ENCODE results near the gene CYP2A13.
A peak's percentile ranks its signal among the peaks of the same experiment; 100 is the strongest.
"Not testable (repeated sequence)": the region's sequence is repeated elsewhere in the genome, so short reads cannot be mapped to it uniquely, and the experiment has no call there.

The CYP2A13 gene

DNA sequence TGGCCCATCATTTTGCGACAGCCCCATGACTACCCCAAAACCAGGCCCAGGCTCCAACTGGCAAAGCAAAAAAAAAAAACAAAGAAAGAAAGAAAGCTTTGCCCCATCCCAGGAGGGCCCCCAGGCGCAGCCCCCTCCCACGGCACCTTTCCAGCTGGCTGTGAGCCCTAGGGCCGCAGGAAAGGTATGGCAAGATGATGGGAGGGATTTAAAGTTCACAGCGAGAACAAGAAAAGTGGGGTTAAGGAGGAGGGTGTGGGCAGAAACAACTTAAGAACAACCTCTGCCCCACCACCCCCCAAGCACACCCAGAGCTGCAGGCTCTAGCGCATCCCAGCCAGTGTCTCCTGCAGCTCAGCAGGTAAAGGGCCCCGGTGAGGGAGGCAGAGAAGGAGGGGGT is 25.9 kb downstream of the CYP2A13 start, which contains the start of gene CYP2F1:
Gene CYP2F1 (plus strand): TSS at position 301 of the 400 bp plus-strand sequence. CDS start 1,757 bp downstream, outside the sequence.
- H3K14ac ChIP-seq (ENCODE audit: low read length) = no peak within 1 kb of the TSS
- H3K9me3 ChIP-seq (replicated peaks in 1 of 2; ENCODE audit: control insufficient read depth in 2 of 2, insufficient read depth in 1 of 2, low read depth in 1 of 2, low read length in 2 of 2) = peaks cover 0 to 16% of the 10 kb centered on the region in 2 donors
- H3K36me3 ChIP-seq (replicated peaks in 1 of 2; ENCODE audit: control insufficient read depth in 2 of 2, insufficient read depth in 2 of 2, low read length in 2 of 2) = no peaks in the 10 kb centered on the region
- no peak within 1 kb of the TSS for H4K8ac ChIP-seq (ENCODE audit: low read depth, low read length)
- H3K4me3 ChIP-seq (ENCODE audit: low read length in 2 of 2) = no peak within 1 kb of the TSS
- H2BK15ac ChIP-seq (ENCODE audit: low read length) = no peak within 1 kb of the TSS
- no peak within 1 kb of the TSS for H3K4me2 ChIP-seq (ENCODE audit: insufficient read depth, low read length, poor library complexity, severe bottlenecking)
- no peak within 1 kb of the TSS for H2BK5ac ChIP-seq (ENCODE audit: low read length)
- no peak within 1 kb of the TSS for H3K23ac ChIP-seq (ENCODE audit: low read depth, low read length, poor library complexity)
- no peak within 1 kb of the TSS for H3K4ac ChIP-seq (ENCODE audit: low read length)
- H3K9ac ChIP-seq (ENCODE audit: low read depth, low read length, poor library complexity) = no peak within 1 kb of the TSS
- H4K91ac ChIP-seq (ENCODE audit: low read depth, low read length, poor library complexity) = no peak within 1 kb of the TSS
- H3K79me1 ChIP-seq (ENCODE audit: low read depth, low read length) = no peaks in the 10 kb centered on the region
- H2AFZ ChIP-seq (ENCODE audit: low read length) = no peak within 1 kb of the TSS
- H3K4me1 ChIP-seq (ENCODE audit: control insufficient read depth in 2 of 2, insufficient read depth in 1 of 2, low read depth in 1 of 2, low read length in 2 of 2) = no peaks in the 10 kb centered on the region
- WGBS, 2 donors (ENCODE audit: extremely low coverage in 2 of 2, insufficient read length in 2 of 2, insufficient replicate concordance in 1 of 2) = no CpG with 5 or more reads among the region's 7 CpGs
- no peaks in the 10 kb centered on the region for H3K27me3 ChIP-seq (ENCODE audit: control insufficient read depth in 3 of 3, insufficient read depth in 3 of 3, low read depth in 1 of 3, low read length in 3 of 3)
- H3K27ac ChIP-seq (replicated peaks; ENCODE audit: low read length) = no peak within 1 kb of the TSS
- no peak within 1 kb of the TSS for H2BK120ac ChIP-seq (ENCODE audit: low read depth, low read length)
- no peak within 1 kb of the TSS for H3K18ac ChIP-seq (ENCODE audit: low read length)
- no peak for DNase-seq (ENCODE audit: low spot score)
- H2BK12ac ChIP-seq (ENCODE audit: low read length) = no peak within 1 kb of the TSS
- H2AK5ac ChIP-seq (ENCODE audit: low read depth, low read length) = no peak within 1 kb of the TSS

DNA sequence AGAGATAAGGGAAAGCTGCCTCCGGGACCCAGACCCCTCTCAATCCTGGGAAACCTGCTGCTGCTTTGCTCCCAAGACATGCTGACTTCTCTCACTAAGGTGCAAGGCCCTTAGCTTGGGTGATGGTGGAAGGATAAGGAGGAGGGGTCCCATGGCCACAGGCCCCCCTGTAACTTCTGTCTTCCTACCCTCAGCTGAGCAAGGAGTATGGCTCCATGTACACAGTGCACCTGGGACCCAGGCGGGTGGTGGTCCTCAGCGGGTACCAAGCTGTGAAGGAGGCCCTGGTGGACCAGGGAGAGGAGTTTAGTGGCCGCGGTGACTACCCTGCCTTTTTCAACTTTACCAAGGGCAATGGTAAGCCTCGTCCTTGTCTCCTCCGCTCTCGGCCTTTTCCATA is 28.0 kb downstream of the CYP2A13 start:
- H3K27me3 ChIP-seq (ENCODE audit: control insufficient read depth in 3 of 3, insufficient read depth in 3 of 3, low read depth in 1 of 3, low read length in 3 of 3) = no peaks in the 10 kb centered on the region
- no peak overlapping the region for H2BK15ac ChIP-seq (ENCODE audit: low read length)
- H3K4me2 ChIP-seq (ENCODE audit: insufficient read depth, low read length, poor library complexity, severe bottlenecking) = no peak overlapping the region
- no peak overlapping the region for H4K8ac ChIP-seq (ENCODE audit: low read depth, low read length)
- H3K4me3 ChIP-seq (ENCODE audit: low read length in 2 of 2) = no peak overlapping the region
- no CpG with 5 or more reads among the region's 8 CpGs for WGBS, 2 donors (ENCODE audit: extremely low coverage in 2 of 2, insufficient read length in 2 of 2, insufficient replicate concordance in 1 of 2)
- H2AFZ ChIP-seq (ENCODE audit: low read length) = no peak overlapping the region
- H4K91ac ChIP-seq (ENCODE audit: low read depth, low read length, poor library complexity) = no peak overlapping the region
- H2AK5ac ChIP-seq (ENCODE audit: low read depth, low read length) = no peak overlapping the region
- H3K9ac ChIP-seq (ENCODE audit: low read depth, low read length, poor library complexity) = no peak overlapping the region
- H3K4ac ChIP-seq (ENCODE audit: low read length) = no peak overlapping the region
- no peak overlapping the region for H3K23ac ChIP-seq (ENCODE audit: low read depth, low read length, poor library complexity)
- no peaks in the 10 kb centered on the region for H3K36me3 ChIP-seq (replicated peaks in 1 of 2; ENCODE audit: control insufficient read depth in 2 of 2, insufficient read depth in 2 of 2, low read length in 2 of 2)
- no peak overlapping the region for H2BK12ac ChIP-seq (ENCODE audit: low read length)
- H2BK120ac ChIP-seq (ENCODE audit: low read depth, low read length) = no peak overlapping the region
- no peak overlapping the region for H3K18ac ChIP-seq (ENCODE audit: low read length)
- no peak overlapping the region for H3K27ac ChIP-seq (replicated peaks; ENCODE audit: low read length)
- H3K14ac ChIP-seq (ENCODE audit: low read length) = no peak overlapping the region
- H2BK5ac ChIP-seq (ENCODE audit: low read length) = no peak overlapping the region
- peaks cover 0 to 16% of the 10 kb centered on the region in 2 donors for H3K9me3 ChIP-seq (replicated peaks in 1 of 2; ENCODE audit: control insufficient read depth in 2 of 2, insufficient read depth in 1 of 2, low read depth in 1 of 2, low read length in 2 of 2)
- DNase-seq (ENCODE audit: low spot score) = no peak
- H3K4me1 ChIP-seq (ENCODE audit: control insufficient read depth in 2 of 2, insufficient read depth in 1 of 2, low read depth in 1 of 2, low read length in 2 of 2) = no peaks in the 10 kb centered on the region
- no peaks in the 10 kb centered on the region for H3K79me1 ChIP-seq (ENCODE audit: low read depth, low read length)

GRCh38 chr19:41120929-41121911 is 33.0 kb downstream of the CYP2A13 start:
- not testable (repeated sequence) for H2BK12ac ChIP-seq (ENCODE audit: low read length); H3K9ac ChIP-seq (ENCODE audit: low read depth, low read length, poor library complexity); H3K79me1 ChIP-seq (ENCODE audit: low read depth, low read length); H4K8ac ChIP-seq (ENCODE audit: low read depth, low read length); H4K91ac ChIP-seq (ENCODE audit: low read depth, low read length, poor library complexity); H3K9me3 ChIP-seq (replicated peaks in 1 of 2; ENCODE audit: control insufficient read depth in 2 of 2, insufficient read depth in 1 of 2, low read depth in 1 of 2, low read length in 2 of 2); H3K27me3 ChIP-seq (ENCODE audit: control insufficient read depth in 3 of 3, insufficient read depth in 3 of 3, low read depth in 1 of 3, low read length in 3 of 3); H3K27ac ChIP-seq (replicated peaks; ENCODE audit: low read length); H3K4me2 ChIP-seq (ENCODE audit: insufficient read depth, low read length, poor library complexity, severe bottlenecking); H3K36me3 ChIP-seq (replicated peaks in 1 of 2; ENCODE audit: control insufficient read depth in 2 of 2, insufficient read depth in 2 of 2, low read length in 2 of 2); H2AFZ ChIP-seq (ENCODE audit: low read length); H3K23ac ChIP-seq (ENCODE audit: low read depth, low read length, poor library complexity); H2BK120ac ChIP-seq (ENCODE audit: low read depth, low read length); H3K4me1 ChIP-seq (ENCODE audit: control insufficient read depth in 2 of 2, insufficient read depth in 1 of 2, low read depth in 1 of 2, low read length in 2 of 2); H2AK5ac ChIP-seq (ENCODE audit: low read depth, low read length); H2BK5ac ChIP-seq (ENCODE audit: low read length); H3K4ac ChIP-seq (ENCODE audit: low read length); H3K4me3 ChIP-seq (ENCODE audit: low read length in 2 of 2); DNase-seq (ENCODE audit: low spot score); H2BK15ac ChIP-seq (ENCODE audit: low read length)
- Histone ChIP-seq H3K18ac (ENCODE audit: low read length) (peak overlapping the region; percentile 44), H3K14ac (ENCODE audit: low read length) (peak overlapping the region; percentile 10)
- WGBS, 2 donors (ENCODE audit: extremely low coverage in 2 of 2, insufficient read length in 2 of 2, insufficient replicate concordance in 1 of 2) = no CpG with 5 or more reads among the region's 41 CpGs

GRCh38 chr19:41122846-41123245 is 34.6 kb downstream of the CYP2A13 start:
- H3K27ac ChIP-seq (replicated peaks; ENCODE audit: low read length); H2AK5ac ChIP-seq (ENCODE audit: low read depth, low read length); H3K79me1 ChIP-seq (ENCODE audit: low read depth, low read length); H3K36me3 ChIP-seq (replicated peaks in 1 of 2; ENCODE audit: control insufficient read depth in 2 of 2, insufficient read depth in 2 of 2, low read length in 2 of 2); H3K27me3 ChIP-seq (ENCODE audit: control insufficient read depth in 3 of 3, insufficient read depth in 3 of 3, low read depth in 1 of 3, low read length in 3 of 3); H4K91ac ChIP-seq (ENCODE audit: low read depth, low read length, poor library complexity); H2BK15ac ChIP-seq (ENCODE audit: low read length); DNase-seq (ENCODE audit: low spot score); H3K9me3 ChIP-seq (replicated peaks in 1 of 2; ENCODE audit: control insufficient read depth in 2 of 2, insufficient read depth in 1 of 2, low read depth in 1 of 2, low read length in 2 of 2); H4K8ac ChIP-seq (ENCODE audit: low read depth, low read length); H3K4me3 ChIP-seq (ENCODE audit: low read length in 2 of 2); H3K9ac ChIP-seq (ENCODE audit: low read depth, low read length, poor library complexity); H2BK5ac ChIP-seq (ENCODE audit: low read length); H3K4ac ChIP-seq (ENCODE audit: low read length); H2BK12ac ChIP-seq (ENCODE audit: low read length); H2AFZ ChIP-seq (ENCODE audit: low read length); H3K4me1 ChIP-seq (ENCODE audit: control insufficient read depth in 2 of 2, insufficient read depth in 1 of 2, low read depth in 1 of 2, low read length in 2 of 2); H2BK120ac ChIP-seq (ENCODE audit: low read depth, low read length); H3K4me2 ChIP-seq (ENCODE audit: insufficient read depth, low read length, poor library complexity, severe bottlenecking): not testable (repeated sequence)
- Histone ChIP-seq H3K18ac (ENCODE audit: low read length) (peak overlapping the region; percentile 57), H3K14ac (ENCODE audit: low read length) (peak overlapping the region; percentile 21), H3K23ac (ENCODE audit: low read depth, low read length, poor library complexity) (peak overlapping the region; percentile 55)
- no CpG with 5 or more reads among the region's 13 CpGs for WGBS, 2 donors (ENCODE audit: extremely low coverage in 2 of 2, insufficient read length in 2 of 2, insufficient replicate concordance in 1 of 2)

Measured in neuronal stem cell (in vitro differentiated cells).